Skeletal muscle tissue (tissue), 4 donors: ENCODE measurements around the gene ACOT7. TPM values are rescaled to one million over a fixed set of nuclear protein-coding genes. Genes with fewer than 3 reads are reported as not detected.
A peak's percentile ranks its signal among the peaks of the same experiment; 100 is the strongest.

Source experiments
- H3K27ac ChIP-seq: one replicate; pipeline ENCODE4 v1.7.0; 2013; ENCODE audit warnings: mild to moderate bottlenecking, low read depth, low read length, inconsistent platforms
- H3K27me3 ChIP-seq, 3 donors: one replicate each; pipeline ENCODE4 v1.7.0; 2013; ENCODE audit warnings: low read length in 3 of 3; ENCODE audit not compliant: control insufficient read depth in 3 of 3, insufficient read depth in 3 of 3
- H3K36me3 ChIP-seq, 3 donors: one replicate each; pipeline ENCODE4 v1.7.0; 2013; ENCODE audit warnings: low read length in 3 of 3; ENCODE audit not compliant: control insufficient read depth in 3 of 3, insufficient read depth in 3 of 3
- H3K4me1 ChIP-seq, 3 donors: one replicate each; pipeline ENCODE4 v1.7.0; 2013; ENCODE audit warnings: low read length in 3 of 3, mild to moderate bottlenecking in 3 of 3; ENCODE audit not compliant: control insufficient read depth in 3 of 3, insufficient read depth in 3 of 3
- H3K4me3 ChIP-seq, 3 donors: one replicate each; pipeline ENCODE4 v1.7.0; 2013; ENCODE audit warnings: low read length in 3 of 3
- H3K9ac ChIP-seq, 3 donors: one replicate each; pipeline ENCODE4 v1.7.0; 2013; ENCODE audit warnings: low read length in 3 of 3, mild to moderate bottlenecking in 3 of 3, moderate library complexity in 2 of 3, low read depth in 1 of 3
- H3K9me3 ChIP-seq, 3 donors: one replicate each; pipeline ENCODE4 v1.7.0; 2013; ENCODE audit warnings: low read length in 3 of 3; ENCODE audit not compliant: control insufficient read depth in 3 of 3
- total RNA-seq: library from RNA; depleted of rRNA; stranded (reverse); fragments of >200 nt; gene quantifications from one replicate; pipeline ENCODE4 v1.2.3, GENCODE V29; 2014
- donor health status: Osteomylitis.

ACOT7 gene
- total RNA-seq, 1 donor from 2014 or later, result 3.7 TPM

DNA sequence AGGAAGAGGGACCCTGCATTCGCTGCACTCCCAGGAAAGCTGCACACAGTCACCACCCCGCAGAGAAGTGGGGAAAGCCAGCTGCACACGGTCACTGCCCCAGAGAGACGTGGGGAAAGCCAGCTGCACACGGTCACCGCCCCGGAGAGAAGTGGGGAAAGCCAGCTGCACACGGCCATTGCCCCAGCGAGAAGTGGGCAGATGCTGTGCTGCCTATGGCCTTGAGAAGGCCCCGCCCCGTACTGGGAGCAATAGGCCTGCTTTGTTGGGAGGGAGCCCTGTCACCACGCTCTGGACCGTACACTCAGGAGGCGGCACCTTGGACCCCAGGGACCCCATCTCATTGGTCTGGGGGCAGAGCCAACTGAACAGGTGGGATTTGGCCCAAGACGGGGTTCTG is 128.4 kb downstream of the ACOT7 start:
- H3K9me3 ChIP-seq, result no peaks in the 10 kb centered on the region
- H3K36me3 ChIP-seq, result no peaks in the 10 kb centered on the region
- no peak overlapping the region for H3K9ac ChIP-seq
- no peak overlapping the region for H3K27ac ChIP-seq
- no peak overlapping the region for H3K4me3 ChIP-seq
- H3K27me3 ChIP-seq, result peaks cover 12 to 40% (median 21%) of the 10 kb centered on the region in 3 donors
- H3K4me1 ChIP-seq, result peaks cover 18 to 30% (median 26%) of the 10 kb centered on the region in 3 donors

- peaks cover 23 to 37% (median 29%) of the 10 kb centered on the region in 3 donors for H3K4me1 ChIP-seq
- H3K27ac ChIP-seq, result no peak overlapping the region
- no peak overlapping the region for H3K4me3 ChIP-seq
- H3K27me3 ChIP-seq, result peaks cover 15 to 52% (median 27%) of the 10 kb centered on the region in 3 donors
- no peaks in the 10 kb centered on the region for H3K9me3 ChIP-seq
- H3K9ac ChIP-seq, result no peak overlapping the region
- no peaks in the 10 kb centered on the region for H3K36me3 ChIP-seq
Measured at GRCh38 chr1:6263716-6264115, 129.9 kb downstream of the ACOT7 start.

- peaks cover 23 to 37% (median 29%) of the 10 kb centered on the region in 3 donors for H3K4me1 ChIP-seq
Measured at GRCh38 chr1:6262555-6263420, 130.8 kb downstream of the ACOT7 start.

GRCh38 chr1:6261615-6261995 is 132.0 kb downstream of the ACOT7 start:
- peaks cover 23 to 37% (median 29%) of the 10 kb centered on the region in 3 donors for H3K4me1 ChIP-seq
- H3K27me3 ChIP-seq, result peaks cover 18 to 62% (median 27%) of the 10 kb centered on the region in 3 donors
- H3K9ac ChIP-seq, result no peak overlapping the region
- peak overlapping the region in 1 of 3 donors; percentile 6 for H3K4me3 ChIP-seq
- no peak overlapping the region for H3K27ac ChIP-seq
- H3K36me3 ChIP-seq, result no peaks in the 10 kb centered on the region
- H3K9me3 ChIP-seq, result no peaks in the 10 kb centered on the region

More at GRCh38 chr1:6262555-6263420, 130.8 kb downstream of the ACOT7 start:
- H3K9ac ChIP-seq, result no peak overlapping the region
- no peak overlapping the region for H3K4me3 ChIP-seq
- no peaks in the 10 kb centered on the region for H3K9me3 ChIP-seq
- H3K27ac ChIP-seq, result peak overlapping the region; percentile 64
- peaks cover 15 to 56% (median 27%) of the 10 kb centered on the region in 3 donors for H3K27me3 ChIP-seq
- no peaks in the 10 kb centered on the region for H3K36me3 ChIP-seq

GRCh38 chr1:6260961-6261614 is 132.5 kb downstream of the ACOT7 start, which contains the start of gene GPR153:
GPR153 (minus strand) TSS chr1:6261098; CDS start chr1:6254905, 6,193 bp downstream.
- Histone ChIP-seq H3K4me3 (peak within 1 kb of the TSS in 2 of 3 donors; percentile 29 to 43), H3K9ac (no peak within 1 kb of the TSS), H3K27me3 (peaks cover 18 to 62% (median 27%) of the 10 kb centered on the region in 3 donors), H3K4me1 (peaks cover 23 to 37% (median 29%) of the 10 kb centered on the region in 3 donors), H3K36me3 (no peaks in the 10 kb centered on the region), H3K27ac (no peak within 1 kb of the TSS), H3K9me3 (no peaks in the 10 kb centered on the region)

- Histone ChIP-seq H3K4me1 (peaks cover 23 to 37% (median 29%) of the 10 kb centered on the region in 3 donors), H3K27ac (no peak overlapping the region)
Measured at GRCh38 chr1:6260433-6260934, 133.1 kb downstream of the ACOT7 start.

DNA sequence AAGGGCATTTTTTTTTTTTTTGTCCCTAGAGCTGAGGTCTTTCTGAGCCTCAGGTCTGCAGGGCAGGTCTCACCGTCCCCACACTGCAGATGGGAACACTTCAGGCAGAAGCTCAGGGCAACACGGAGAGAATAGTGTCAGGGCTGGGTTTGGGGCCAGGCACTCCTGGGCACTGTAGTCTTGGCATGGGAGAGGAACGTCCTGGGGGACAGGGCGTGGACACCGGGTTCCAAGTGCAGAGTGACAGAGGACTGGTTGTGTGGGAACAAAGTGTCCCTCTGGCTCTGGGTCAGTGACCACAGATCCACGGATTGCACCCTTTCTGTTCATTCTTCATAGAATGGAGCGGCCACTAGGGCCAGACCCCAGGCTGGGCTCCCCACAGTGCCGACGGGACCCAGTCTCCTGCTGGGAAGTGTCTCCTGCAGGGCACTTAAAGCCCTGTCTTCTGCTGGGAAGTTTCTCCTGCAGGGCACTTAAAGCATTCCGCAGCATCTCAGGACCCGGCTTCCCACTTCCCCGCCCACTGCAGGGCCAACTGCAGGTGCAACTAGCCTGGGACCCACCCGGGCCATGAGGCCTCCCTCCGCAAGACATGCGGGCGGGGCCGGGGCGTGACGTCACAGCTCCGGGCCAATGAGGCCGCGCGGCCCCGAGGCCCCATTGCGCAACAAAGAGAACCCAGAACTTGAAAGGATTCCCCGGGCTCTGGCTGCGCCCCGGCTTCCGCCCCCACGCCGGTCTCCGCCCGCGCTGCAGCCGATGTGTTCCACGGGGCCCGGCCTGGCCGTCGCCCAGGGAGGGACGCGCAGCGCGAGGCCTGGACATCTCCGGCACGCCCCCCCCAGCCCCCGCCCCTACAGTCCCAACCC is 133.8 kb downstream of the ACOT7 start:
- Histone ChIP-seq H3K36me3 (no peaks in the 10 kb centered on the region), H3K27ac (no peak overlapping the region), H3K4me3 (peak overlapping the region in 2 of 3 donors; percentile 5 to 29), H3K9ac (peak overlapping the region in 1 of 3 donors; percentile 25), H3K27me3 (peaks cover 18 to 56% (median 29%) of the 10 kb centered on the region in 3 donors), H3K9me3 (no peaks in the 10 kb centered on the region), H3K4me1 (peaks cover 23 to 37% (median 29%) of the 10 kb centered on the region in 3 donors)

More at GRCh38 chr1:6260433-6260934, 133.1 kb downstream of the ACOT7 start:
- no peak overlapping the region for H3K9ac ChIP-seq
- H3K27me3 ChIP-seq, result peaks cover 18 to 62% (median 27%) of the 10 kb centered on the region in 3 donors
- H3K4me3 ChIP-seq, result peak overlapping the region in 1 of 3 donors; percentile 27
- no peaks in the 10 kb centered on the region for H3K36me3 ChIP-seq
- no peaks in the 10 kb centered on the region for H3K9me3 ChIP-seq

DNA sequence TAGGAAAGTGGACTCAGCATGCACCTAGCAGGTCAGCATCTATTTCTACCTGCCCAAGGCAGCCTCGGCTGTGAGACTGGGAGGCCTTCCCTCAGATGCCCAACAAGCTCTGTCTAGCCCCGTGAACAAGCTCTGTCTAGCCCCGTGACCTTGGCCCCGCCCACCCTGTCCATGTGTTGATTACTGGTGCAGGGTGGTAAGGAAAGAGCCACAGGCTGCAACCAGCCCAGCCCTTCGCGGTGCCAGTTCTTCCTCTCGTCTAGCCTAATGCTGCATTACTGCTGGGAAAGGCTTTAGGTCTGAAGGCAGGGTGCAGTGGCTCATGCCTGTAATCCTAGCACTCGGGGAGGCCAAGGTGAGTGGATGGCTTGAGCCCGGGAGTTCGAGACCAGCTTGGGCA is 134.9 kb downstream of the ACOT7 start:
- Histone ChIP-seq H3K27ac (no peak overlapping the region), H3K36me3 (peaks cover 0 to 5% (median 0%) of the 10 kb centered on the region in 3 donors), H3K9ac (no peak overlapping the region), H3K9me3 (no peaks in the 10 kb centered on the region), H3K27me3 (peaks cover 16 to 53% (median 24%) of the 10 kb centered on the region in 3 donors), H3K4me3 (no peak overlapping the region), H3K4me1 (peaks cover 21 to 31% (median 23%) of the 10 kb centered on the region in 3 donors)

GRCh38 chr1:6257541-6258069 is 136.0 kb downstream of the ACOT7 start:
- Histone ChIP-seq H3K9me3 (no peaks in the 10 kb centered on the region), H3K36me3 (peaks cover 0 to 5% (median 0%) of the 10 kb centered on the region in 3 donors), H3K4me1 (peaks cover 12 to 22% (median 14%) of the 10 kb centered on the region in 3 donors), H3K27me3 (peaks cover 10 to 42% (median 17%) of the 10 kb centered on the region in 3 donors), H3K4me3 (no peak overlapping the region), H3K9ac (no peak overlapping the region), H3K27ac (no peak overlapping the region)
